Esophagus squamous epithelium (tissue), 4 donors: ENCODE measurements around the gene AMH.

Source experiments
- CTCF ChIP-seq, 6 experiments: fragments of 450-650 bp in 4 of 6; fragments of 200-600 bp in 2 of 6; sonication (generic) in 2 of 6; IDR thresholded peaks; one replicate each; pipeline ENCODE4 v1.5.1; 2016 to 2019; ENCODE audit warnings: antibody characterized with exemption in 6 of 6, mild to moderate bottlenecking in 4 of 6, moderate library complexity in 4 of 6
- POLR2A ChIP-seq, 4 donors: fragments of 450-650 bp; IDR thresholded peaks; one replicate each; pipeline ENCODE4 v1.6.1; 2017; ENCODE audit warnings: antibody characterized with exemption in 4 of 4, mild to moderate bottlenecking in 4 of 4, moderate library complexity in 3 of 4

- TF ChIP-seq CTCF (IDR thresholded peaks at IDR 0.05) (peak; percentile 97 to 99 (median 98)), POLR2A (IDR thresholded peaks at IDR 0.05) (peak in 1 of 4 donors; percentile 47)
These were observed 24.4 kb downstream of the AMH start for GRCh38 chr19:2273356-2274184.
